ENCODE measurements around the gene ZMAT2.
"Not testable (repeated sequence)": the region's sequence is repeated elsewhere in the genome, so short reads cannot be mapped to it uniquely, and the experiment has no call there.

The ZMAT2 gene

GRCh38 chr5:140674629-140675028 is 25.6 kb upstream of the ZMAT2 start:
- no peak for DNase-seq (ENCODE audit: low read depth)
- Histone ChIP-seq H3K27me3 (replicated peaks; ENCODE audit: control insufficient read depth, insufficient read depth, low read length) (no peaks in the 10 kb centered on the region), H3K9ac (ENCODE audit: low read length) (no peak overlapping the region), H3K4me3 (ENCODE audit: low read length) (no peak overlapping the region), H3K4me1 (ENCODE audit: control insufficient read depth, insufficient read depth, low read length) (no peaks in the 10 kb centered on the region), H3K9me3 (ENCODE audit: control insufficient read depth, low read length) (no peaks in the 10 kb centered on the region), H3K36me3 (ENCODE audit: control insufficient read depth, insufficient read depth, low read length, severe bottlenecking) (peaks cover 74% of the 10 kb centered on the region)

GRCh38 chr5:140677947-140678346 is 22.3 kb upstream of the ZMAT2 start:
- Histone ChIP-seq H3K9ac (ENCODE audit: low read length) (no peak overlapping the region), H3K27me3 (replicated peaks; ENCODE audit: control insufficient read depth, insufficient read depth, low read length) (no peaks in the 10 kb centered on the region), H3K4me3 (ENCODE audit: low read length) (no peak overlapping the region), H3K4me1 (ENCODE audit: control insufficient read depth, insufficient read depth, low read length) (no peaks in the 10 kb centered on the region), H3K36me3 (ENCODE audit: control insufficient read depth, insufficient read depth, low read length, severe bottlenecking) (peaks cover 74% of the 10 kb centered on the region), H3K9me3 (ENCODE audit: control insufficient read depth, low read length) (no peaks in the 10 kb centered on the region)
- no peak for DNase-seq (ENCODE audit: low read depth)

- no peak overlapping the region for H3K4me3 ChIP-seq (ENCODE audit: low read length)
- no peaks in the 10 kb centered on the region for H3K4me1 ChIP-seq (ENCODE audit: control insufficient read depth, insufficient read depth, low read length)
- no peak for DNase-seq (ENCODE audit: low read depth)
- no peaks in the 10 kb centered on the region for H3K9me3 ChIP-seq (ENCODE audit: control insufficient read depth, low read length)
- H3K36me3 ChIP-seq (ENCODE audit: control insufficient read depth, insufficient read depth, low read length, severe bottlenecking) = peaks cover 73% of the 10 kb centered on the region
- no peak overlapping the region for H3K9ac ChIP-seq (ENCODE audit: low read length)
- H3K27me3 ChIP-seq (replicated peaks; ENCODE audit: control insufficient read depth, insufficient read depth, low read length) = no peaks in the 10 kb centered on the region
Observed at GRCh38 chr5:140678993-140679392, 21.3 kb upstream of the ZMAT2 start.

GRCh38 chr5:140690376-140690932 is 9.8 kb upstream of the ZMAT2 start:
- no peak for DNase-seq (ENCODE audit: low read depth)
- Histone ChIP-seq H3K9ac (ENCODE audit: low read length) (peak overlapping the region; percentile 96), H3K9me3 (ENCODE audit: control insufficient read depth, low read length) (no peaks in the 10 kb centered on the region), H3K36me3 (ENCODE audit: control insufficient read depth, insufficient read depth, low read length, severe bottlenecking) (peaks cover 28% of the 10 kb centered on the region), H3K27me3 (replicated peaks; ENCODE audit: control insufficient read depth, insufficient read depth, low read length) (no peaks in the 10 kb centered on the region), H3K4me1 (ENCODE audit: control insufficient read depth, insufficient read depth, low read length) (peaks cover 30% of the 10 kb centered on the region), H3K4me3 (ENCODE audit: low read length) (peak overlapping the region; percentile 92)

GRCh38 chr5:140690941-140691924 is 9.0 kb upstream of the ZMAT2 start, which contains the start of the genes HARS1 and HARS2:
HARS1 (minus strand) TSS chr5:140691370; CDS start chr5:140691304, 66 bp downstream.
HARS2 (plus strand) TSS chr5:140691455; CDS start chr5:140691649, 194 bp downstream.
- Histone ChIP-seq H3K4me1 (ENCODE audit: control insufficient read depth, insufficient read depth, low read length) (peaks cover 30% of the 10 kb centered on the region), H3K27me3 (replicated peaks; ENCODE audit: control insufficient read depth, insufficient read depth, low read length) (no peaks in the 10 kb centered on the region), H3K9me3 (ENCODE audit: control insufficient read depth, low read length) (no peaks in the 10 kb centered on the region), H3K9ac (ENCODE audit: low read length) (peak within 1 kb of the TSS; percentile 96), H3K36me3 (ENCODE audit: control insufficient read depth, insufficient read depth, low read length, severe bottlenecking) (peaks cover 36% of the 10 kb centered on the region), H3K4me3 (ENCODE audit: low read length) (peak within 1 kb of the TSS; percentile 92)
- peak; percentile 98 for DNase-seq (ENCODE audit: low read depth)

GRCh38 chr5:140694276-140694675 is 6.0 kb upstream of the ZMAT2 start:
- Histone ChIP-seq H3K4me3 (ENCODE audit: low read length) (no peak overlapping the region), H3K9ac (ENCODE audit: low read length) (no peak overlapping the region), H3K27me3 (replicated peaks; ENCODE audit: control insufficient read depth, insufficient read depth, low read length) (no peaks in the 10 kb centered on the region), H3K9me3 (ENCODE audit: control insufficient read depth, low read length) (no peaks in the 10 kb centered on the region), H3K36me3 (ENCODE audit: control insufficient read depth, insufficient read depth, low read length, severe bottlenecking) (peaks cover 56% of the 10 kb centered on the region), H3K4me1 (ENCODE audit: control insufficient read depth, insufficient read depth, low read length) (peaks cover 30% of the 10 kb centered on the region)
- no peak for DNase-seq (ENCODE audit: low read depth)

GRCh38 chr5:140696891-140697492 is 3.3 kb upstream of the ZMAT2 start:
- Histone ChIP-seq H3K27me3 (replicated peaks; ENCODE audit: control insufficient read depth, insufficient read depth, low read length) (no peaks in the 10 kb centered on the region), H3K9me3 (ENCODE audit: control insufficient read depth, low read length) (no peaks in the 10 kb centered on the region), H3K4me1 (ENCODE audit: control insufficient read depth, insufficient read depth, low read length) (peaks cover 38% of the 10 kb centered on the region), H3K36me3 (ENCODE audit: control insufficient read depth, insufficient read depth, low read length, severe bottlenecking) (peaks cover 59% of the 10 kb centered on the region), H3K9ac (ENCODE audit: low read length) (no peak overlapping the region), H3K4me3 (ENCODE audit: low read length) (no peak overlapping the region)
- no peak for DNase-seq (ENCODE audit: low read depth)

GRCh38 chr5:140707812-140708211 is 7.6 kb downstream of the ZMAT2 start:
- Histone ChIP-seq H3K9me3 (ENCODE audit: control insufficient read depth, low read length) (no peaks in the 10 kb centered on the region), H3K4me1 (ENCODE audit: control insufficient read depth, insufficient read depth, low read length) (peaks cover 5% of the 10 kb centered on the region), H3K36me3 (ENCODE audit: control insufficient read depth, insufficient read depth, low read length, severe bottlenecking) (peaks cover 42% of the 10 kb centered on the region), H3K4me3 (ENCODE audit: low read length) (no peak overlapping the region), H3K9ac (ENCODE audit: low read length) (no peak overlapping the region), H3K27me3 (replicated peaks; ENCODE audit: control insufficient read depth, insufficient read depth, low read length) (no peaks in the 10 kb centered on the region)
- no peak for DNase-seq (ENCODE audit: low read depth)

GRCh38 chr5:140708787-140709186 is 8.5 kb downstream of the ZMAT2 start:
- H3K4me3 ChIP-seq (ENCODE audit: low read length); DNase-seq (ENCODE audit: low read depth); H3K4me1 ChIP-seq (ENCODE audit: control insufficient read depth, insufficient read depth, low read length); H3K9me3 ChIP-seq (ENCODE audit: control insufficient read depth, low read length); H3K27me3 ChIP-seq (replicated peaks; ENCODE audit: control insufficient read depth, insufficient read depth, low read length); H3K9ac ChIP-seq (ENCODE audit: low read length): not testable (repeated sequence)
- peaks cover 34% of the 10 kb centered on the region for H3K36me3 ChIP-seq (ENCODE audit: control insufficient read depth, insufficient read depth, low read length, severe bottlenecking)

- H3K36me3 ChIP-seq (ENCODE audit: control insufficient read depth, insufficient read depth, low read length, severe bottlenecking) = peaks cover 11% of the 10 kb centered on the region
- no peaks in the 10 kb centered on the region for H3K27me3 ChIP-seq (replicated peaks; ENCODE audit: control insufficient read depth, insufficient read depth, low read length)
Observed at GRCh38 chr5:140710899-140711552, 10.8 kb downstream of the ZMAT2 start.

GRCh38 chr5:140711794-140712193 is 11.5 kb downstream of the ZMAT2 start:
- H3K9me3 ChIP-seq (ENCODE audit: control insufficient read depth, low read length) = no peaks in the 10 kb centered on the region
- DNase-seq (ENCODE audit: low read depth) = no peak
- peak overlapping the region; percentile 88 for H3K4me3 ChIP-seq (ENCODE audit: low read length)

More at GRCh38 chr5:140710899-140711552, 10.8 kb downstream of the ZMAT2 start:
- Histone ChIP-seq H3K9ac (ENCODE audit: low read length) (peak overlapping the region; percentile 82), H3K9me3 (ENCODE audit: control insufficient read depth, low read length) (no peaks in the 10 kb centered on the region), H3K4me3 (ENCODE audit: low read length) (peak overlapping the region; percentile 88), H3K4me1 (ENCODE audit: control insufficient read depth, insufficient read depth, low read length) (peaks cover 5% of the 10 kb centered on the region)
- peak; percentile 95 for DNase-seq (ENCODE audit: low read depth)

More at GRCh38 chr5:140711794-140712193, 11.5 kb downstream of the ZMAT2 start:
- Histone ChIP-seq H3K36me3 (ENCODE audit: control insufficient read depth, insufficient read depth, low read length, severe bottlenecking) (peaks cover 8% of the 10 kb centered on the region), H3K4me1 (ENCODE audit: control insufficient read depth, insufficient read depth, low read length) (peaks cover 5% of the 10 kb centered on the region), H3K27me3 (replicated peaks; ENCODE audit: control insufficient read depth, insufficient read depth, low read length) (no peaks in the 10 kb centered on the region), H3K9ac (ENCODE audit: low read length) (no peak overlapping the region)
